ENCODE measurements around the gene AP5Z1. TPM values are rescaled to one million over a fixed set of nuclear protein-coding genes. Genes with fewer than 3 reads are reported as not detected.
"Not testable (repeated sequence)": the region's sequence is repeated elsewhere in the genome, so short reads cannot be mapped to it uniquely, and the experiment has no call there.

AP5Z1 gene
- total and polyA plus RNA-seq, 12 donors: 8.4 to 188 (median 49.5) TPM

GRCh38 chr7:4792537-4793126 is 17.2 kb downstream of the AP5Z1 start:
- no peak for TF ChIP-seq POLR2A (IDR thresholded peaks at IDR 0.05)
- TF ChIP-seq CTCF (IDR thresholded peaks at IDR 0.05): peak in 1 of 6 experiments; percentile 2
- intact Hi-C loops (cut with DNase I): no loop called here
- WGBS, 4 donors: 14 to 45% (median 15%) methylated on average over 4 to 47 of the region's 47 CpGs
- H3K36me3 ChIP-seq (replicated peaks in 1 of 2): peaks cover 0 to 40% of the 10 kb centered on the region in 2 donors
- H3K27ac ChIP-seq: peak overlapping the region in 4 of 5 donors; percentile 13 to 62 (median 44)
- H3K4me3 ChIP-seq: peak overlapping the region in 2 of 4 donors; percentile 25 to 35
- no peaks in the 10 kb centered on the region for H3K9me3 ChIP-seq (replicated peaks in 1 of 3)
- DNase-seq: peak in 6 of 7 donors; percentile 46 to 72 (median 60)
- H3K27me3 ChIP-seq: no peaks in the 10 kb centered on the region
- peaks cover 13 to 14% of the 10 kb centered on the region in 2 donors for H3K4me1 ChIP-seq (replicated peaks in 1 of 2)

- DNase-seq; intact Hi-C loops (cut with DNase I); H3K27me3 ChIP-seq; H3K9me3 ChIP-seq (replicated peaks in 1 of 3); H3K27ac ChIP-seq; H3K4me3 ChIP-seq: not testable (repeated sequence)
- peaks cover 0 to 31% of the 10 kb centered on the region in 2 donors for H3K36me3 ChIP-seq (replicated peaks in 1 of 2)
- H3K4me1 ChIP-seq (replicated peaks in 1 of 2): peaks cover 13 to 14% of the 10 kb centered on the region in 2 donors
- 80 to 93% (median 88%) methylated on average over 5 to 30 of the region's 30 CpGs for WGBS, 4 donors
These were observed 18.1 kb downstream of the AP5Z1 start for GRCh38 chr7:4793385-4793993.

GRCh38 chr7:4794171-4794570 is 18.7 kb downstream of the AP5Z1 start:
- DNase-seq; H3K27ac ChIP-seq; H3K4me3 ChIP-seq; H3K27me3 ChIP-seq; intact Hi-C loops (cut with DNase I); H3K9me3 ChIP-seq (replicated peaks in 1 of 3): not testable (repeated sequence)
- Histone ChIP-seq H3K36me3 (replicated peaks in 1 of 2) (peaks cover 0 to 26% of the 10 kb centered on the region in 2 donors), H3K4me1 (replicated peaks in 1 of 2) (peaks cover 13 to 14% of the 10 kb centered on the region in 2 donors)
- 78 to 84% (median 82%) methylated on average over 12 to 14 of the region's 14 CpGs for WGBS, 4 donors

GRCh38 chr7:4794591-4795350 is 19.3 kb downstream of the AP5Z1 start:
- Histone ChIP-seq H3K9me3 (replicated peaks in 1 of 3) (no peaks in the 10 kb centered on the region), H3K4me1 (replicated peaks in 1 of 2) (peaks cover 13 to 14% of the 10 kb centered on the region in 2 donors), H3K27me3 (no peaks in the 10 kb centered on the region), H3K4me3 (no peak overlapping the region), H3K36me3 (replicated peaks in 1 of 2) (peaks cover 0 to 20% of the 10 kb centered on the region in 2 donors), H3K27ac (no peak overlapping the region)
- intact Hi-C loops (cut with DNase I): loop anchor here in 1 of 2 donors (5.0 kb wide), 1 partner anchor 288 kb away; no protein-coding TSS in a partner anchor
- 68 to 75% (median 72%) methylated on average over 23 to 24 of the region's 24 CpGs for WGBS, 4 donors
- no peak for DNase-seq
- no peak for TF ChIP-seq POLR2A (IDR thresholded peaks at IDR 0.05)

GRCh38 chr7:4796453-4796852 is 21.0 kb downstream of the AP5Z1 start:
- DNase-seq: no peak
- Histone ChIP-seq H3K4me1 (replicated peaks in 1 of 2) (peaks cover 13 to 14% of the 10 kb centered on the region in 2 donors), H3K27me3 (no peaks in the 10 kb centered on the region), H3K36me3 (replicated peaks in 1 of 2) (peaks cover 0 to 4% of the 10 kb centered on the region in 2 donors), H3K27ac (no peak overlapping the region), H3K9me3 (replicated peaks in 1 of 3) (no peaks in the 10 kb centered on the region), H3K4me3 (no peak overlapping the region)
- WGBS, 4 donors: 80 to 88% (median 87%) methylated on average over 9 of the region's 9 CpGs
- no peak for TF ChIP-seq POLR2A (IDR thresholded peaks at IDR 0.05)
- TF ChIP-seq CTCF (IDR thresholded peaks at IDR 0.05): no peak
- intact Hi-C loops (cut with DNase I): loop anchor here in 1 of 2 donors (5.0 kb wide), 1 partner anchor 286 kb away; no protein-coding TSS in a partner anchor

Measured in adrenal gland (tissue), 12 donors.